Measurements from ENCODE around the gene EPB41L2.

- no peak for TF ChIP-seq CTCF (IDR thresholded peaks at IDR 0.05)
- TF ChIP-seq POLR2A (IDR thresholded peaks at IDR 0.05), result no peak
- TF ChIP-seq POLR2AphosphoS5 (IDR thresholded peaks at IDR 0.05), result peak in 2 of 4 donors; percentile 25 to 33
- TF ChIP-seq EP300 (IDR thresholded peaks at IDR 0.05), result no peak
Measured at GRCh38 chr6:130890521-130890971, 172.5 kb downstream of the EPB41L2 start.
